EL (cell line): ENCODE measurements around the gene LSMEM2.
"Not testable (repeated sequence)": the region's sequence is repeated elsewhere in the genome, so short reads cannot be mapped to it uniquely, and the experiment has no call there.

Experiments
- DNase-seq: peaks from one replicate; pipeline ENCODE4 v3.0.0-alpha.2; 2016

LSMEM2 gene

DNA sequence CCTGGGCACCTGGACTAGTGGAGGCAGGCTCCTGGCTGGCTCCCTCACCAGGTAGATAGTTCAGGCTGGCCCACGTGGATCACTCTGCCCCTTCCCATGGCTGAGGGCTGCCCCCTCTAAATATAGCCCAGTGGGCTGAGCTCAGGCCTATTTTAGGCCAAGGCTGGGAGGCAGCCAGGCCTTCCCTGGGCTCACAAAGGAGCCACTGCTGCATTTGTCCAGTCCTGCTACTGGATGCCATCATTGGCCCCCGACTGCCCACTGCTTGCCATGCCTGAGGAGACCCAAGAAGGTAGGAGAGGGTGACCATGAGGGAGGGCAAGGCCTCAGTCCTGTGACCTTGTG, at the start of gene LSMEM2:
Gene LSMEM2 (plus strand): TSS at position 208 of the 345 bp plus-strand sequence. CDS start 27 bp downstream, at position 235.
- no peak for DNase-seq

DNA sequence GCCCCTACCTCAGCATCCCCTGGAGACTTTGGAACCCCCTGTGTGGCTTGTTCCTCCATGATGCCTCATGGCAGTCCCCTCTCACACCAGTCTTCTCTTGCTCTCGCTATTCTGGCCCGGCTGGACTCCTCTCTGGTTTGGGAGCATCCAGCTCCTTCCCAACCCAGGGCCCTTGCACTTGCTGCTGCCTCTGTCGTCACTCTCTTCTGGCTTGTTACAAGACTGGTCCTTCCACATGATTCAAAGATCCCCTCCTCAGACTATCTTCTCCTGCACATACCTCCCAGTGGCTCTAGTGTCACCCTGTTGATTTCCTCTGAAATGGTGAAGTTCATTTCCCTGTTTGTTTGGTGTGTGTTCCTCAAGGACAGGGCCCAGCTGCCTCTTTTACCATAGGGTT, 49.4 kb upstream of the LSMEM2 start:
- DNase-seq: no peak

DNA sequence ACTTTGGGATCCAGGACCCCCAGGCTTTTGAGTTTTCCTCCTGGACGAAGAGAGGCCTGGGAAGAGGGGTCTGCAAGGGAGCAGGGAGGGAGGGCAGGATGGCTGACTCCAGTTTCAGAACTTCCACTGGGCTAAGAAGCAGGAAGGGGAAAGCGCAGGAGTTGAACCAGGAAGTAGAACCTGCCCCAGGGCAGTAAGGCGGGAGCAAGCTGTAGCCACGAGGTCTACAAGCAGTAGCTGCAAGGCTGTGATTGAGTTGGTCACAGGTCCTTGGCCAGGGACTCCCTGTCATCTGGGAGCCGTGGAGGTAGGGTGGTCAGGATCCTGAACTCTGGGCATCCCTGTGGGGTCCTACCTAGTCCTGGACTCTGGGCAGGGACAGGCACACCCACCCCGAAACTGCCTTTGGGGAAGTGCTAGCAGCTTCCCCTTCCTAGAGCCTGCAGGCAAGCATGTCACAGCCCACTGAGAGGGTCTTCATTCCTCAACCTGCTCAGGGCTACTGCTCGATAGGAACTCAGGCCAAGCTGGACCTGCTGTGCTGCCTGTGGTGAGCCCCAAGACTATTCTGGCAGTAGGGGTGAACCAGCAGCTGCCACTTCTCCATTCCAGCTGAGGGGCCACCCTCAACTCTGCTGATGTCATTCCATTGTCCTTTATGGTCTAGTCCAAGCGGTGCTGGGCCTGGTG, 48.6 kb upstream of the LSMEM2 start:
- DNase-seq: no peak

DNA sequence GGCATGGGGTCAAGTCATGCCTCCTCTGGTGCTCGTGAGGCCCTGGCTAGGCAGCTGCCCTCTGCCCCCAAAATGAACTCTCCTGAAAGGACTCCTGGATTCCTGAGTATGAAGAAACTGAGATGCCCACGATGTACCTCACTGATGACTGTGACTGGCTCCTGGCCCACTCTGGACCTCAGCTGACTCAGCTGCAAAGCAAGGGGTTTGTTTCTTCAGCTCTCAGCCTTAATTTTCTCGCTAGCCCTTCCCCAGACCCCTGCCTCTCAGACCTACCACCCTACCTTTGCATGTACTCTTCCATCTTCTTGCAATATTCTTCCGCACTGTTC, 48.1 kb upstream of the LSMEM2 start:
- no peak for DNase-seq

GRCh38 chr3:50231581-50231980, 47.3 kb upstream of the LSMEM2 start:
- no peak for DNase-seq

GRCh38 chr3:50232303-50232702, 46.6 kb upstream of the LSMEM2 start:
- DNase-seq: no peak

- DNase-seq: no peak
Measured at GRCh38 chr3:50233176-50233575, 45.7 kb upstream of the LSMEM2 start.

DNA sequence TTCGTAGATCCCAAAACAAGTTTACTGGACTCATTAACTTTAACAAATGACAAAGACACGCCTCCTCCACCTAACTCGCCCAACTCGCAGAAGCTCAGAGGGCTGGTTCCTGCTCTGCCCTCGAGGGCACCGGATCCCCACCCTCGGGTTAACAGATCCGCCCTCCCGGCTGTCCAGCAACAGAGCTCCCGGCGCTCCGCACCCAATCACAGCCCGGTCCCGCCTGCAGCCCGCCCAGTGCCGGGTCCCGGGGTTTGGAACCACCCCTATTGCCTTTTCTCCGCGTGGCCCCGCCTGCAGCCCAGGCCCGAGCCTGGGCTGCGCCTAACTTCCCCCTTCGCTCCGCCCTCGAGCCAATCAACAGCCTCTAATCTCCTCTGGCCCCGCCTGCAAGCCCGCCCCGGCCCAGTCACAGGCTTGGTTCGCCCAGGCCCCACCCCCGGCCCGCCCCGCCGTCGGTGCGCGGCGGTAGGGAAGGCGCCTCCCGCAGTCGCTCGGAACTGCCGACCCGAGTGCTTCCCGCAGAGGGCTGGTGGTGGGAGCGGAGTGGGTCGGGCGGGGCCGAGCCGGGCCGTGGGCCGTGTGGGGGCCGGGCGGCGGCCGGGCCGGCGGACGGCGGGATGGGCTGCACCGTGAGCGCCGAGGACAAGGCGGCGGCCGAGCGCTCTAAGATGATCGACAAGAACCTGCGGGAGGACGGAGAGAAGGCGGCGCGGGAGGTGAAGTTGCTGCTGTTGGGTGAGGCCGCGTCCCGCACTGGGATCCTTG, 43.0 kb upstream of the LSMEM2 start, which contains the start of gene GNAI2:
Gene GNAI2 (plus strand): TSS at position 489 of the 768 bp plus-strand sequence. CDS start 132 bp downstream, at position 621.
- peak; percentile 99 for DNase-seq

DNA sequence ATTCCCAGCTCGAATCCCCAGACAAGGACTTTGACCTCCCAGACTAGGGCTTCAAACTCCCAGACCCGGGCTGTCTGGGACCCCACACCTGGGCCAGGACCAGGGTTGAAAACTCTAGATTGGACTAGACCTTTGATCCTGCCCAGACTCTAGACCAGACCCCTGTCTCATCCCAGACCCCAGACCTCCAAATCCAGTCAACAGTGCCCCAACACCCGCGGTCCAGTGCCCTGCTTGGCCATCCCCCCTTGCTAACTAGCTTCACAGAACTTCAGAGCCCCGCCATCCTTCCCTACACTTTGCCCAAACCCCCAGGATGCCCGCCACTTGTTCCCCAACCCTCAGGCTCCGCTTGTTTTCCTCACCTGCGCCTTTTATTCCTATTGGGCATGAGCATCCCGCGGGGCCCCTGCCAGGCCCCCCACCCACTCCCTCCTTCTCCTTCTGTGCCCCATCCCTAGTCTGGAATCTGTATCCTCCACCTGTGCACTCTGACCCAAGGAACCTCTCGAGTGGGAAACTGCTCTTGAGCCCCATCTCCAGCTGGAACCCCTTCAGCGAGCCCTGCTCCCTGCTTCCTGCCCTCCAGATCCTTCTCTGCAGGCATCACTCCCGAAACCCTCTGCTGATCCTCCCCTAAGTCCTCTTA, 42.3 kb upstream of the LSMEM2 start:
- no peak for DNase-seq

- peak; percentile 62 for DNase-seq
Measured at GRCh38 chr3:50237133-50237651, 41.7 kb upstream of the LSMEM2 start.

DNA sequence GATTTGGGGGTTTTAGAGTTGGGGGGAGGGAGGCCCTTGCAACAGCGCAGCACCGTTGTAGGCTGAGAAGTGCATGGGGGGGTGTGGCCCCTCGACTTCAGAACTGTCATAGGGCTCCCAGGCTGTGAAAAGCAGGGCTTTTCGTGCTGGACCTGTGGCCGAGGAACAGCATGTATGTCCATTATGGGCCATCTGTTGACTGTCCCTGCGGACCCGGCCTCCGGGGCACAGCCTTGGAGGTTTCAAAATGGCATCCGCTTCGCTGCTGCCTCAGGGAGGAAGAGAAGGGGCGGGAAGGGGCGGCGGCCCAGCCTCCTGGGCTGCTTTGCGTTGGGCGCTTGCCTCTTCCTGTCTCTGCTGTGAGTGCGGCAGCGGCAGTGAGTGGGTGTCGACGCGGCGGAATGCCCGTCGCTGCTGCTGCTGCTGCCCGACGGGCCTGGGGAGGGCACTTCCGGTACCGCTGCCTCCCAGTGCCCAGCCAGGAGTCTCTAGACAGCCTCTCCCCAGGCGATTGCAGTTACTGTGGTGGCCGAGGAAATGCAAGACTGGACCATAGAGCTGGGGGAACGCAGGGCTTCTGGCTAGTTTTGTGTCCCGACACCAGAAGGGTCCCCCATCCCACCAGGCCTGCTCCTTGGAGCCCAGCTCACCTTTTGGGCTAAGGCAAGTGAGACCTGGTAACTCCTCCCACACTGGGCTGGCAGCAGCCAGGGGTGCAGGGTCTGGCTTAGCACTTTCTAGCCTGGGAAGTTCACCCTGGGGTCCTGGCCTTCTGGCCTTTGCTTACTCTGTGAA, 40.9 kb upstream of the LSMEM2 start:
- DNase-seq: peak; percentile 92

DNA sequence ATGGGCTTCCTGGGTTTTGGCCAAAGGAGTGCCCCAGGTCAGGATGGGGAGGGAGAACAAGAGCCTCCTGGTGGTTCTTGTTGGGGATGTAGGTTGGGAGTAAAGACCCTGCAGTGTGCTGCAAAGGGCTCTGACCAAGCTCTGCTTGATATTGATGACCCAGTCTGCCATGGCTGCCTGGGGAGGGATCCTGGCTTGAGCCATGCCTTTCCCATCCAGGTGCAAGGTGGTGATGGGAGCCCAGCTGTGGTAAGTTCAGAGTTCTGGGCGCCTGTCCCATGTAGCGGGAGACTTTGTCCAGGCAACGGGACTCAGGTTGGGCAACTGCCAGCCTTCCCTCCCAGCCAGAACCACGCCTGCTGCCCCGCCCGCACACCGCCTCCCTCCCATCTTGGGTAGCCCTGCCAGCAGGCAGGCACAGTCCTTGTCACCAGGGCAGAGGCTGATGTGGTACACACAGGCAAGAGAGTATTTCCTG, 40.3 kb upstream of the LSMEM2 start:
- no peak for DNase-seq

GRCh38 chr3:50239649-50240048, 39.2 kb upstream of the LSMEM2 start:
- DNase-seq: no peak

DNA sequence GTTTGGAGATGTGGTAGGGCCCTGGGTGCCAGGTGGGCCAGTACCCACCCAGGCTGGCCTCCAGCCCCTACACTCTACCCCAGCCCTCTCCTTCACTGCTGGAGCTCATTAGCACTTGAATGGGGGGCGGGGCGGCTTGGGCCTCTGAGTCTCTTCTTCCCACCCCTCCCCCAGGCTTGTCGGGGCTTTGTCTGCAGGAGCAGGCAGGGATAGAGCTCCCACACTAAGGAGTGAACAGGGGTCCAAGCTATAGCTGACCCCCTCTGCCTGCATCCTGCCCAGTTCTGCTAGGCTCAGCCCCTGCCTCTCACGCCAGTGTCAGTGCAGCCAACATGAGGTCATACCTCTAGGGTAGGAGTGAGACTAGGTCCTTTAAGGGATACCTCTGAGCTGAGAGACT, 37.7 kb upstream of the LSMEM2 start:
- no peak for DNase-seq

DNA sequence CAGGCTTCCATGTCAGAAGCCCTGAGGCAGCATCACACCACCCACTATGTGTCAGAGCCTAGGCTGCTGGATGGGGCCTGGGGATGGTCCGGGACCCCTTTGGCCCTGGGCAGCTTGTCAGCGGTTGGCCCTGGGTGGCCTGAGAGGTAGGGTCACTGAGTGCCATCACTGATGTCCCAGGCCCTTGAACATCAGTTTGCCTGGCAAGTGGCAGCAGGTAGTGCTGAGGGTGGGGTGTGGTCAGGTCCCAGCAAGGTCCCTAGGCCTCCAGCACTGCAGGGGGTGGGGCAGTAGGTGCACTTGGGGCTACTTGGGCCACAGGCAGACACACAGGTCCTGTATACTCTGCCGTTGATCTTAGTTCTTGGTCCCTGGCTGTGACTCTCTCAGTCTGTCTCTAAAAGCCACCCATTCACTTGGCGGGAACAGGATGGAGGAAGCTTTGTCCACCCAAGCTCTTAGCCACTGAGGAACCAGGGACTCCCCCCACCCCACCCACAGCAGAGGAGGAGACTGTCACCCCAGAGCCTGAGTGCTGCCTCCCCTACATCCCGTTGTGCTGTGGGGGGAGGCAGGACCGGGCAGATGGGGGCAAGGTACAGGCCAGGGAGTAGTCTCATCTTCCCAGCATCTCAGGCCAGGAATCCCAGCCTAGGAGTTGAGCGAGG, 37.0 kb upstream of the LSMEM2 start:
- no peak for DNase-seq

- DNase-seq: no peak
Measured at GRCh38 chr3:50242381-50242770, 36.5 kb upstream of the LSMEM2 start.

- peak; percentile 75 for DNase-seq
Measured at GRCh38 chr3:50242851-50243542, 35.9 kb upstream of the LSMEM2 start.

DNA sequence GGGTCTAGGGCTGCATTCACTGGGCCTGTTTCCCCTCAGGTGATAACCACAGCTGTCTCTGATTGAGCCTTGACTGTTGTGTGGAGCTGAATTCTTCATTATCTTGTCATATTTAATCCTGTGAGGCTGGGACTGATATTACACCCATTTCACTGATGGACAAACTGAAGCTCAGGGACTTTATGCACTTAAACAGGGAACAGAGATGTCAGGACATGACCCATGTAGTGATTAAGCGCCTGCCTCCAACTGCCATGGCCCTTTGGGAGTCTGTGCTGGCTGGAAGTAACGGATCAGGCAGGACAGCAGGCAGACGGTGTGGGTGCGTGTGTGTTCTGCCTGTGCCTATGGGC, 35.4 kb upstream of the LSMEM2 start:
- DNase-seq: no peak

- DNase-seq: not testable (repeated sequence)
Measured at GRCh38 chr3:50244813-50245212, 34.1 kb upstream of the LSMEM2 start.

DNA sequence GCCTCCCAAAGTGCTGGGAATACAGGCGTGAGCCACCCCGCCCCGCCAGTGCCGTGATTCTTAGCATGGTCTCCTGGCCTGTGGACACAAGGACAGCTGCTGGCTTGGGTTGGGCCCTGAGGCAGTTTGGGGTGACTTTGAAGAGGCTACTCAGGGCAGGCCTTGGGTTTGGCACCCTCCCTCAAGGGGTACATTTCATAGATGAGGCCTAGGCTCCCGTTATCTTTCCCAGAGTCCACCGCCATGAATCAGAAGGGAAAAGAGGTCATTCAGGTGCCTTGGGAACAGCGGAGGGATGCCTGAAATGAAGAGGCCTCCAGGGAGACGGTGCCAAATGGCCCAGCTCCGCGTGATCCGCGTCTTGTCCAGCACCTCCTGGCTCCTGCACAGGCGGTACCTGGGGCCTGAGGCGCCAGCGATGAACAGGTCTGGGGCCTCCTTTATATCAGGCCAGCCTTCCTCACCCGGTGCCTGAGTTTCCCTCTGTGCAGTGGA, 33.6 kb upstream of the LSMEM2 start:
- DNase-seq: no peak

DNA sequence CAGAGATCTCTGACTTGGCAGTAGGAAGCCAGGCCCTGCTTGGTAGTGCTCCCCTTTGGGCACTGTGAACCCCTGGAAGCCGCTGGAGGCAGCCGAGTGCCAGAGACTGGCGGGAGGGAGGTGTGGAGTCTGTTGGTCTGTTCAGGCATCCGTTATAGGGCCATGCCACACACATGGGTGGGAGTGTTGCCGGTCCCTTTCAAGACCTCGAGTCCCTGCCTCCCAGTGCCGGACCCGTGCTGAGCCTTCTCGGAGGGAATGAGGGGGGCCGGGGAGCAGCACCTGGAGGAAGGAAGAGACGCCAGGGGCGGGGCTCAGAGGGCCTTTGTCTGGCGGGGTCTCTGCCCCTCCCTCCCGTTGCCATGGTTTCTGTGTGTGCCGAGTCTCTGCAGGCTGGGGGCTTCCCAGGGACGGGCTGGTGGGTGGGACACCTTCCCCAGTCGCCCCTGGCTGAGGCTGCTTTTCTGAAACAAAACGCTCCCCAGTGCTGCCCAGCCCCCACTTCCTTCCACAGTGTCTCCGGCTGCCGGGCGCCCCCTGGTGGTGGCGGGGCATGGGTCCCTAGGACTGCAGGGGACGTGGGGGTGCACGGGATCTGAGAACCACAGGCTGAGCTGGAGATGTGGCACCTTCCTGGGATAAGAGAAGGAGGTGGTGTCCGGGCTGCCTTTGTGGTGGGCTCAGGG, 32.9 kb upstream of the LSMEM2 start:
- DNase-seq: peak; percentile 60
